Measurements from ENCODE around the gene GOSR2.

GOSR2 gene

GRCh38 chr17:46960152-46960551, 37.2 kb downstream of the GOSR2 start:
- 45 to 48% methylated on average over 2 of the region's 2 CpGs for WGBS, 2 experiments
- Histone ChIP-seq H3K27ac (ENCODE audit: insufficient read depth, low read depth, low read length, poor library complexity, severe bottlenecking) (no peak overlapping the region), H3K4me3 (ENCODE audit: insufficient read depth, low read depth, low read length) (no peak overlapping the region), H3K4me1 (ENCODE audit: control insufficient read depth, insufficient read depth, low read length) (no peaks in the 10 kb centered on the region), H3K9me3 (ENCODE audit: control insufficient read depth, low read length) (no peaks in the 10 kb centered on the region), H3K27me3 (ENCODE audit: control insufficient read depth, insufficient read depth, low read length, poor library complexity, severe bottlenecking) (peaks cover 7% of the 10 kb centered on the region), H3K36me3 (ENCODE audit: control insufficient read depth, insufficient read depth, low read length) (no peaks in the 10 kb centered on the region)

DNA sequence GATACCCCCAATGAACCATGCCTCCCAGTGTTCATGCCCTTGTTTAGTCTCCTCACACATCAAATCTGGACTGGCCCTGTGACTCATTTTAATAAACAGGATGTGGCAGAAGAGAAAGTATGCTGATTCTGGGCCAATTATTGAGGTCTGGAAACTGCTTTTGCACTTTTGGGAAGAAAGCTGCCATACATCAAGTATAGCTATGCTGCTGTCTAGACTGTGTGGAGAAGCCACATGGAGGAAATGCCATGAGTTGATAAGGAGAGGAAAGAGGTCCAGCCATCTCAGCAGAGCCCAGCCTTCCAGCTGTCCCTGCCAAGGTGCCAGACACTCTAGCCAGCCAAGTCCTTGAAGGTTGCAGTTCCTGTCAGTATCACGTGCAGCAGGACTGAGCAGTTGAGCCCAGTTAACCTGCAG, 39.4 kb downstream of the GOSR2 start:
- H3K4me1 ChIP-seq (ENCODE audit: control insufficient read depth, insufficient read depth, low read length), result no peaks in the 10 kb centered on the region
- H3K36me3 ChIP-seq (ENCODE audit: control insufficient read depth, insufficient read depth, low read length), result no peaks in the 10 kb centered on the region
- H3K4me3 ChIP-seq (ENCODE audit: insufficient read depth, low read depth, low read length), result no peak overlapping the region
- H3K27me3 ChIP-seq (ENCODE audit: control insufficient read depth, insufficient read depth, low read length, poor library complexity, severe bottlenecking), result peaks cover 7% of the 10 kb centered on the region
- H3K27ac ChIP-seq (ENCODE audit: insufficient read depth, low read depth, low read length, poor library complexity, severe bottlenecking), result no peak overlapping the region
- H3K9me3 ChIP-seq (ENCODE audit: control insufficient read depth, low read length), result no peaks in the 10 kb centered on the region
- 21% methylated on average over 1 of the region's 1 CpG for WGBS, 2 experiments

DNA sequence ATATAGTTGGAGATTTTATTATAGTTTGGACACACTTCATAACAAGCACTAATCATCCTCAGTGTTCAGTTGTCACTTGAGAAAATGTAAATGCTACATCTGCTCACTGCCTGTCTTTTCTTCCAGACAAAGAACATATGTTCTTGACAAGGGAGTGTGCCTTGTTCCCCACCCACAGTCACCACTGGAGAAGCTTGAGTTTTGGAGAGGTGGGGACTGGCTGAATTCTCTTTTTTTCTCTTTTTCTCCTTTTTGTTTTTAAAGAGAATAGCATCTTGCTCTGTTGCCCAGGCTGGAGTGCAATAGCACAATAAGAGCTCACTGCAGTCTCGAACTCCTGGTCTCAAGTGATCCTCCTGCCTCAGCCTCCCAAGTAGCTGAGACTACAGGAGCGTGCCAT, 40.6 kb downstream of the GOSR2 start:
- WGBS, 2 experiments, result 73% methylated on average over 2 of the region's 2 CpGs
- H3K27me3 ChIP-seq (ENCODE audit: control insufficient read depth, insufficient read depth, low read length, poor library complexity, severe bottlenecking), result peaks cover 7% of the 10 kb centered on the region
- H3K9me3 ChIP-seq (ENCODE audit: control insufficient read depth, low read length), result no peaks in the 10 kb centered on the region
- H3K4me3 ChIP-seq (ENCODE audit: insufficient read depth, low read depth, low read length), result no peak overlapping the region
- no peaks in the 10 kb centered on the region for H3K36me3 ChIP-seq (ENCODE audit: control insufficient read depth, insufficient read depth, low read length)
- no peak overlapping the region for H3K27ac ChIP-seq (ENCODE audit: insufficient read depth, low read depth, low read length, poor library complexity, severe bottlenecking)
- no peaks in the 10 kb centered on the region for H3K4me1 ChIP-seq (ENCODE audit: control insufficient read depth, insufficient read depth, low read length)

- Histone ChIP-seq H3K4me1 (ENCODE audit: control insufficient read depth, insufficient read depth, low read length) (no peaks in the 10 kb centered on the region), H3K9me3 (ENCODE audit: control insufficient read depth, low read length) (no peaks in the 10 kb centered on the region), H3K27ac (ENCODE audit: insufficient read depth, low read depth, low read length, poor library complexity, severe bottlenecking) (no peak overlapping the region), H3K27me3 (ENCODE audit: control insufficient read depth, insufficient read depth, low read length, poor library complexity, severe bottlenecking) (peaks cover 7% of the 10 kb centered on the region), H3K36me3 (ENCODE audit: control insufficient read depth, insufficient read depth, low read length) (no peaks in the 10 kb centered on the region), H3K4me3 (ENCODE audit: insufficient read depth, low read depth, low read length) (no peak overlapping the region)
- 71 to 72% methylated on average over 9 of the region's 9 CpGs for WGBS, 2 experiments
Measured at GRCh38 chr17:46964315-46965265, 41.6 kb downstream of the GOSR2 start.

GRCh38 chr17:46968224-46968834, 45.4 kb downstream of the GOSR2 start:
- no peaks in the 10 kb centered on the region for H3K27me3 ChIP-seq (ENCODE audit: control insufficient read depth, insufficient read depth, low read length, poor library complexity, severe bottlenecking)
- no peak overlapping the region for H3K27ac ChIP-seq (ENCODE audit: insufficient read depth, low read depth, low read length, poor library complexity, severe bottlenecking)
- no peaks in the 10 kb centered on the region for H3K4me1 ChIP-seq (ENCODE audit: control insufficient read depth, insufficient read depth, low read length)
- no peaks in the 10 kb centered on the region for H3K36me3 ChIP-seq (ENCODE audit: control insufficient read depth, insufficient read depth, low read length)
- no peak overlapping the region for H3K4me3 ChIP-seq (ENCODE audit: insufficient read depth, low read depth, low read length)
- no peaks in the 10 kb centered on the region for H3K9me3 ChIP-seq (ENCODE audit: control insufficient read depth, low read length)
- WGBS, 2 experiments, result 87 to 90% methylated on average over 6 of the region's 6 CpGs

- no peaks in the 10 kb centered on the region for H3K9me3 ChIP-seq (ENCODE audit: control insufficient read depth, low read length)
- 92 to 95% methylated on average over 8 of the region's 8 CpGs for WGBS, 2 experiments
- H3K27ac ChIP-seq (ENCODE audit: insufficient read depth, low read depth, low read length, poor library complexity, severe bottlenecking), result no peak overlapping the region
- no peaks in the 10 kb centered on the region for H3K36me3 ChIP-seq (ENCODE audit: control insufficient read depth, insufficient read depth, low read length)
- no peaks in the 10 kb centered on the region for H3K27me3 ChIP-seq (ENCODE audit: control insufficient read depth, insufficient read depth, low read length, poor library complexity, severe bottlenecking)
- H3K4me3 ChIP-seq (ENCODE audit: insufficient read depth, low read depth, low read length), result no peak overlapping the region
- no peaks in the 10 kb centered on the region for H3K4me1 ChIP-seq (ENCODE audit: control insufficient read depth, insufficient read depth, low read length)
Measured at GRCh38 chr17:46968896-46969295, 45.9 kb downstream of the GOSR2 start.

- Histone ChIP-seq H3K4me3 (ENCODE audit: insufficient read depth, low read depth, low read length) (no peak overlapping the region), H3K27ac (ENCODE audit: insufficient read depth, low read depth, low read length, poor library complexity, severe bottlenecking) (no peak overlapping the region), H3K4me1 (ENCODE audit: control insufficient read depth, insufficient read depth, low read length) (peaks cover under 1% of the 10 kb centered on the region), H3K36me3 (ENCODE audit: control insufficient read depth, insufficient read depth, low read length) (no peaks in the 10 kb centered on the region), H3K9me3 (ENCODE audit: control insufficient read depth, low read length) (no peaks in the 10 kb centered on the region), H3K27me3 (ENCODE audit: control insufficient read depth, insufficient read depth, low read length, poor library complexity, severe bottlenecking) (no peaks in the 10 kb centered on the region)
- 81 to 83% methylated on average over 10 of the region's 10 CpGs for WGBS, 2 experiments
Measured at GRCh38 chr17:46971647-46972300, 48.8 kb downstream of the GOSR2 start.

DNA sequence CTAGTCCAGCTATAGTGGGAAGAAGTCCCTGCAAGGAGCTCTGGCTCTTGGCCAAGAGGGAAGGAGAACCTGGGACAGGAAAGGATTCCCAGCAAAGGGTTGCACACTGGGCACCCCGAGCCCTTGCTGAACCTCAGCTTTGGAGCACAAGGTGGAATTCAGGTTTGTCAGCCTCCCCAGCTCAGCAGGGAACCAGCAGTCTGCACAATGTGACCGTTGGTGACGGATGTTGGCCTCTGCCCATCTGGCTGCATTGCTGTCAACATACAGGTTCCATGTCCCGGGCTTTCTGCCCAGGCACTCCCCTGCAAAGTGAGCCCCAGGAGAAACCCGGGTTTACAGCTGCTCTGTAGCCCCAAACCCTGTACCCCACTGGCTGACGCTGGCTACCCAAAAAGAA, 49.4 kb downstream of the GOSR2 start:
- WGBS, 2 experiments, result 81 to 82% methylated on average over 6 of the region's 6 CpGs
- no peak overlapping the region for H3K27ac ChIP-seq (ENCODE audit: insufficient read depth, low read depth, low read length, poor library complexity, severe bottlenecking)
- H3K4me3 ChIP-seq (ENCODE audit: insufficient read depth, low read depth, low read length), result no peak overlapping the region
- H3K9me3 ChIP-seq (ENCODE audit: control insufficient read depth, low read length), result no peaks in the 10 kb centered on the region
- H3K27me3 ChIP-seq (ENCODE audit: control insufficient read depth, insufficient read depth, low read length, poor library complexity, severe bottlenecking), result peaks cover 5% of the 10 kb centered on the region
- H3K36me3 ChIP-seq (ENCODE audit: control insufficient read depth, insufficient read depth, low read length), result no peaks in the 10 kb centered on the region
- peaks cover 5% of the 10 kb centered on the region for H3K4me1 ChIP-seq (ENCODE audit: control insufficient read depth, insufficient read depth, low read length)

DNA sequence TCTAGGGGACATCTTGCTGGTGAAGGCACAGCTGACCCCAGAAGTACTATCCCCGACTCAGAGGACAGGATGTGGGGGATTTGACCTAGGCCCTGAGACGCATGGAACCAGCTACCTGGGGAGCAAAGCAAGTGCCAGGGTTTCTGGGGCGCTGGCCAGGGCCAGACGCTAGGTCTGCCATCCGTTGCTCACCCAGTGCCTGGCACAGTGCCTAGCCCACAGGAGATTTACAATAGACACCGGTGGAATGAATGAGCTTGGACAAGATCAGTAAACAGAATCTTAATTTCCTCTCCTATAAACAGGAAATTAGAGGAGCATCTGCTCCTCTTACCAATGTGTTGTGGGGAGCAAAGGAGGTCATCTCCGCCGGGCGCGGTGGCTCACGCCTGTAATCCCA, 51.1 kb downstream of the GOSR2 start:
- H3K4me1 ChIP-seq (ENCODE audit: control insufficient read depth, insufficient read depth, low read length), result peaks cover 5% of the 10 kb centered on the region
- H3K4me3 ChIP-seq (ENCODE audit: insufficient read depth, low read depth, low read length), result no peak overlapping the region
- H3K27me3 ChIP-seq (ENCODE audit: control insufficient read depth, insufficient read depth, low read length, poor library complexity, severe bottlenecking), result peaks cover 21% of the 10 kb centered on the region
- no peak overlapping the region for H3K27ac ChIP-seq (ENCODE audit: insufficient read depth, low read depth, low read length, poor library complexity, severe bottlenecking)
- 93 to 94% methylated on average over 11 of the region's 11 CpGs for WGBS, 2 experiments
- no peaks in the 10 kb centered on the region for H3K9me3 ChIP-seq (ENCODE audit: control insufficient read depth, low read length)
- H3K36me3 ChIP-seq (ENCODE audit: control insufficient read depth, insufficient read depth, low read length), result no peaks in the 10 kb centered on the region

GRCh38 chr17:46975287-46975686, 52.3 kb downstream of the GOSR2 start:
- H3K4me1 ChIP-seq (ENCODE audit: control insufficient read depth, insufficient read depth, low read length), result peaks cover 5% of the 10 kb centered on the region
- no peaks in the 10 kb centered on the region for H3K9me3 ChIP-seq (ENCODE audit: control insufficient read depth, low read length)
- no peak overlapping the region for H3K27ac ChIP-seq (ENCODE audit: insufficient read depth, low read depth, low read length, poor library complexity, severe bottlenecking)
- H3K27me3 ChIP-seq (ENCODE audit: control insufficient read depth, insufficient read depth, low read length, poor library complexity, severe bottlenecking), result peaks cover 33% of the 10 kb centered on the region
- 66 to 70% methylated on average over 4 of the region's 4 CpGs for WGBS, 2 experiments
- H3K36me3 ChIP-seq (ENCODE audit: control insufficient read depth, insufficient read depth, low read length), result no peaks in the 10 kb centered on the region
- H3K4me3 ChIP-seq (ENCODE audit: insufficient read depth, low read depth, low read length), result no peak overlapping the region
